Panc1 (cell line): Measurements from ENCODE around the gene NF1. TPM values are rescaled to one million over a fixed set of nuclear protein-coding genes. Genes with fewer than 3 reads are reported as not detected.
A peak's percentile ranks its signal among the peaks of the same experiment; 100 is the strongest.

Experiments
- ATAC-seq: fragments of 200-7000 bp; cut with Tn5 transposase; 2 replicates; pipeline ENCODE4 v1.9.1; 2020; ENCODE audit warnings: mild to moderate bottlenecking, moderate library complexity
- BruUV-seq: library from RNA; stranded (reverse); fragments of 400-500 nt; replicated peaks from 2 replicates; lab custom pipeline; 2021; lab: Mats Ljungman, UMichigan
- CTCF ChIA-PET: fragments of 300-600 bp; sonication (Branson Sonifier 250); formaldehyde crosslinking; loops from one replicate; lab custom pipeline; 2022; ENCODE audit warnings: antibody characterized with exemption; lab: Charles Lee
- POLR2A ChIA-PET: fragments of 300-600 bp; sonication (Branson Sonifier 250); formaldehyde crosslinking; loops from one replicate; lab custom pipeline; 2022; ENCODE audit warnings: antibody characterized with exemption; lab: Charles Lee
- DNase-seq: peaks from one replicate; pipeline ENCODE4 v3.0.0-alpha.2; 2010; ENCODE audit warnings: low read depth, low spot score
- H3K27ac ChIP-seq: 2 replicates; pipeline ENCODE4 v1.5.1; 2011; ENCODE audit warnings: mild to moderate bottlenecking, low read length, inconsistent platforms
- H3K27me3 ChIP-seq: fragments of 200-500 bp; sonication (Bioruptor generic); 2 replicates; pipeline ENCODE4 v1.6.0; 2014; ENCODE audit warnings: low read length, inconsistent platforms; ENCODE audit not compliant: control insufficient read depth, insufficient read depth
- H3K36me3 ChIP-seq: fragments of 200-500 bp; sonication (Bioruptor generic); 2 replicates; pipeline ENCODE4 v1.5.1; 2014; ENCODE audit warnings: inconsistent platforms, mild to moderate bottlenecking, low read length, moderate library complexity; ENCODE audit not compliant: control insufficient read depth, insufficient read depth
- H3K4me1 ChIP-seq: 2 replicates; pipeline ENCODE4 v1.5.1; 2011; ENCODE audit warnings: inconsistent platforms, mild to moderate bottlenecking, low read length, moderate library complexity; ENCODE audit not compliant: control insufficient read depth, insufficient read depth
- H3K4me3 ChIP-seq, 2 experiments: 2 replicates each; pipeline ENCODE4 v1.5.1; 2011 to 2012; ENCODE audit warnings: low read depth in 2 of 2, low read length in 2 of 2, mild to moderate bottlenecking in 2 of 2, inconsistent platforms in 1 of 2, moderate library complexity in 1 of 2
- H3K9me3 ChIP-seq: fragments of 200-500 bp; sonication (Bioruptor generic); 2 replicates; pipeline ENCODE4 v1.5.1; 2014; ENCODE audit warnings: low read depth, mild to moderate bottlenecking, inconsistent platforms, low read length, moderate library complexity; ENCODE audit not compliant: control insufficient read depth, insufficient read depth
- CTCF ChIP-seq: fragments of 450-650 bp; IDR thresholded peaks from 2 replicates; pipeline ENCODE4 v1.5.1; 2017; ENCODE audit warnings: mild to moderate bottlenecking
- POLR2AphosphoS5 ChIP-seq: IDR thresholded peaks from 2 replicates; pipeline ENCODE4 v1.6.1; 2012; ENCODE audit warnings: mild to moderate bottlenecking, low read depth, low read length, moderate library complexity
- REST ChIP-seq, 2 experiments: IDR thresholded peaks; 2 replicates each; pipeline ENCODE4 v1.6.1; 2011 to 2012; ENCODE audit warnings: low read depth in 2 of 2, control low read depth in 1 of 2, low read length in 1 of 2, mild to moderate bottlenecking in 1 of 2, moderate library complexity in 1 of 2; ENCODE audit not compliant: insufficient read depth in 1 of 2
- SIN3A ChIP-seq: IDR thresholded peaks from 2 replicates; pipeline ENCODE4 v1.6.1; 2012; ENCODE audit warnings: low read depth, mild to moderate bottlenecking, low read length, moderate library complexity, borderline replicate concordance; ENCODE audit not compliant: insufficient read depth
- TCF7L2 ChIP-seq: IDR thresholded peaks from 2 replicates; pipeline ENCODE4 v1.6.1; 2011; ENCODE audit warnings: mild to moderate bottlenecking, low read depth, low read length, inconsistent platforms
- in situ Hi-C: cut with HindIII; loops from 2 replicates; pipeline ENCODE4 v1.10.0; 2016; ENCODE audit warnings: low sequenced_read_pairs, low pct_unique_long_range_greater_than_20kb
- intact Hi-C: fragments of 100-400 bp; cut with micrococcal nuclease; formaldehyde crosslinking; loops from one replicate; pipeline ENCODE4 v1.10.0; 2022; ENCODE audit not compliant: unreplicated experiment
- total RNA-seq: library from RNA; stranded (reverse); gene quantifications from one replicate; pipeline ENCODE4 v1.2.1, GENCODE V29; 2021; ENCODE audit not compliant: unreplicated experiment

The NF1 gene
- total RNA-seq, 1 experiment from 2014 or later, result 82.5 TPM

- BruUV-seq, result no TSS peak
- CTCF ChIA-PET, result no interaction called here
- ATAC-seq, result peak; percentile 72
These were observed 19.8 kb upstream of the NF1 start for GRCh38 chr17:31074772-31075555.

GRCh38 chr17:31078290-31078689, 16.5 kb upstream of the NF1 start:
- ChIA-PET POLR2A (no interaction called here), CTCF (no interaction called here)
- in situ Hi-C loops, result no loop called here
- Histone ChIP-seq H3K9me3 (no peaks in the 10 kb centered on the region), H3K27ac (no peak overlapping the region), H3K36me3 (no peaks in the 10 kb centered on the region), H3K27me3 (no peaks in the 10 kb centered on the region), H3K4me1 (no peaks in the 10 kb centered on the region), H3K4me3 (no peak overlapping the region)
- ATAC-seq, result no peak
- intact Hi-C loops, result no loop called here
- no TSS peak for BruUV-seq
- DNase-seq, result no peak
- no peak for TF ChIP-seq SIN3A
- TF ChIP-seq REST (IDR thresholded peaks at IDR 0.05; ENCODE audit: insufficient read depth in 1 of 2, low read depth in 2 of 2, low read length in 1 of 2), result no peak
- no peak for TF ChIP-seq CTCF
- TF ChIP-seq TCF7L2, result no peak
- no peak for TF ChIP-seq POLR2AphosphoS5

More at GRCh38 chr17:31074772-31075555, 19.8 kb upstream of the NF1 start:
- no peak for DNase-seq
- in situ Hi-C loops, result no loop called here
- Histone ChIP-seq H3K36me3 (no peaks in the 10 kb centered on the region), H3K4me1 (no peaks in the 10 kb centered on the region), H3K9me3 (no peaks in the 10 kb centered on the region), H3K4me3 (no peak overlapping the region), H3K27ac (no peak overlapping the region), H3K27me3 (no peaks in the 10 kb centered on the region)
- intact Hi-C loops, result no loop called here
- TF ChIP-seq REST (IDR thresholded peaks at IDR 0.05; ENCODE audit: insufficient read depth in 1 of 2, low read depth in 2 of 2, low read length in 1 of 2), result no peak
- TF ChIP-seq TCF7L2, result no peak
- no peak for TF ChIP-seq CTCF
- TF ChIP-seq POLR2AphosphoS5, result no peak
- TF ChIP-seq SIN3A, result no peak
- POLR2A ChIA-PET, result interaction anchor here (0.7 kb wide), 1 partner anchor 11 kb away, joined by 7 read pairs; no protein-coding TSS in a partner anchor
